ENCODE results near the gene TYW5. TPM values are rescaled to one million over a fixed set of nuclear protein-coding genes. Genes with fewer than 3 reads are reported as not detected.
"Not testable (repeated sequence)": the region's sequence is repeated elsewhere in the genome, so short reads cannot be mapped to it uniquely, and the experiment has no call there.

TYW5 gene
- total and polyA plus RNA-seq, 2 of the 13 experiments (the other 11 are each of a cell fraction or from before 2014, with no cell fraction given) = 8.3 to 14.6 TPM

GRCh38 chr2:199912553-199913114, 42.7 kb downstream of the TYW5 start:
- H3K27ac ChIP-seq (ENCODE audit: extremely low read length, insufficient read depth, low read length) = peak overlapping the region; percentile 95
- peak overlapping the region; percentile 71 for H3K4me2 ChIP-seq (ENCODE audit: low read depth, low read length)
- 44% methylated on average over 12 of the region's 12 CpGs for WGBS (ENCODE audit: low lambda C conversion rate)
- peaks cover 30% of the 10 kb centered on the region for H3K4me1 ChIP-seq (ENCODE audit: insufficient read depth, low read length)
- DNase-seq (ENCODE audit: low spot score); POLR2A ChIA-PET; H2AFZ ChIP-seq (ENCODE audit: low read length); ATAC-seq; intact Hi-C loops (cut with micrococcal nuclease; ENCODE audit: unreplicated experiment); FAIRE-seq; CTCF ChIA-PET (ENCODE audit: low intra/inter-chr PET ratio, low total read pairs); BruUV-seq (replicated peaks); H3K27me3 ChIP-seq (ENCODE audit: control insufficient read depth in 1 of 2, insufficient read depth in 2 of 2, low read length in 2 of 2); in situ Hi-C loops (cut with HindIII; ENCODE audit: extremely low pct_ligation_motif_present, low pct_unique_long_range_greater_than_20kb): not testable (repeated sequence)
- peaks cover 54% of the 10 kb centered on the region for H3K79me2 ChIP-seq (ENCODE audit: insufficient read depth, low read length)
- peaks cover 8 to 23% of the 10 kb centered on the region in 2 experiments; a peak in 3 of 5 replicates for H3K36me3 ChIP-seq (replicated peaks in 1 of 2; ENCODE audit: control insufficient read depth in 1 of 2, insufficient read depth in 2 of 2, low read length in 2 of 2)
- peak overlapping the region; percentile 74 to 99 (median 82) for H3K4me3 ChIP-seq (replicated peaks in 1 of 3; ENCODE audit: insufficient read depth in 1 of 3, low read depth in 2 of 3, low read length in 3 of 3)
- 0 out of 2 replicates have a peak, but pooled peaks cover 13% of the 10 kb centered on the region for H4K20me1 ChIP-seq (ENCODE audit: insufficient read depth, low read length)
- peak overlapping the region; percentile 97 for H3K9ac ChIP-seq (ENCODE audit: insufficient read depth, low read depth, low read length)
- H3K9me3 ChIP-seq (ENCODE audit: low read length) = peaks cover 10% of the 10 kb centered on the region
- TF ChIP-seq HDAC1 (CRISPR knock-in tag; IDR thresholded peaks at IDR 0.05) = 0 out of 2 replicates have a peak, but pooled peaks have one; percentile 15
- peak; percentile 95 for TF ChIP-seq ZNF121 (CRISPR knock-in tag; IDR thresholded peaks at IDR 0.05)
- 0 out of 2 replicates have a peak, but pooled peaks have one; percentile 33 for TF ChIP-seq ADNP (CRISPR knock-in tag; IDR thresholded peaks at IDR 0.05)
- peak; percentile 35; the same call in 1 of the 2 replicates for TF ChIP-seq HDAC2 (CRISPR knock-in tag; IDR thresholded peaks at IDR 0.05)
- TF ChIP-seq ZNF33A (CRISPR knock-in tag; IDR thresholded peaks at IDR 0.05; ENCODE audit: borderline replicate concordance) = 0 out of 2 replicates have a peak, but pooled peaks have one; percentile 17
- TF ChIP-seq, protein P1, sequence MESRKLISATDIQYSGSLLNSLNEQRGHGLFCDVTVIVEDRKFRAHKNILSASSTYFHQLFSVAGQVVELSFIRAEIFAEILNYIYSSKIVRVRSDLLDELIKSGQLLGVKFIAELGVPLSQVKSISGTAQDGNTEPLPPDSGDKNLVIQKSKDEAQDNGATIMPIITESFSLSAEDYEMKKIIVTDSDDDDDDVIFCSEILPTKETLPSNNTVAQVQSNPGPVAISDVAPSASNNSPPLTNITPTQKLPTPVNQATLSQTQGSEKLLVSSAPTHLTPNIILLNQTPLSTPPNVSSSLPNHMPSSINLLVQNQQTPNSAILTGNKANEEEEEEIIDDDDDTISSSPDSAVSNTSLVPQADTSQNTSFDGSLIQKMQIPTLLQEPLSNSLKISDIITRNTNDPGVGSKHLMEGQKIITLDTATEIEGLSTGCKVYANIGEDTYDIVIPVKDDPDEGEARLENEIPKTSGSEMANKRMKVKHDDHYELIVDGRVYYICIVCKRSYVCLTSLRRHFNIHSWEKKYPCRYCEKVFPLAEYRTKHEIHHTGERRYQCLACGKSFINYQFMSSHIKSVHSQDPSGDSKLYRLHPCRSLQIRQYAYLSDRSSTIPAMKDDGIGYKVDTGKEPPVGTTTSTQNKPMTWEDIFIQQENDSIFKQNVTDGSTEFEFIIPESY (CRISPR knock-in tag; IDR thresholded peaks at IDR 0.05) = peak; percentile 36; the same call in 1 of the 2 replicates
- TF ChIP-seq ZMYM3 (CRISPR knock-in tag; IDR thresholded peaks at IDR 0.05) = peak; percentile 80
- peak; percentile 76 for TF ChIP-seq ZBTB38 (CRISPR knock-in tag; IDR thresholded peaks at IDR 0.05)
- TF ChIP-seq, protein P2, sequence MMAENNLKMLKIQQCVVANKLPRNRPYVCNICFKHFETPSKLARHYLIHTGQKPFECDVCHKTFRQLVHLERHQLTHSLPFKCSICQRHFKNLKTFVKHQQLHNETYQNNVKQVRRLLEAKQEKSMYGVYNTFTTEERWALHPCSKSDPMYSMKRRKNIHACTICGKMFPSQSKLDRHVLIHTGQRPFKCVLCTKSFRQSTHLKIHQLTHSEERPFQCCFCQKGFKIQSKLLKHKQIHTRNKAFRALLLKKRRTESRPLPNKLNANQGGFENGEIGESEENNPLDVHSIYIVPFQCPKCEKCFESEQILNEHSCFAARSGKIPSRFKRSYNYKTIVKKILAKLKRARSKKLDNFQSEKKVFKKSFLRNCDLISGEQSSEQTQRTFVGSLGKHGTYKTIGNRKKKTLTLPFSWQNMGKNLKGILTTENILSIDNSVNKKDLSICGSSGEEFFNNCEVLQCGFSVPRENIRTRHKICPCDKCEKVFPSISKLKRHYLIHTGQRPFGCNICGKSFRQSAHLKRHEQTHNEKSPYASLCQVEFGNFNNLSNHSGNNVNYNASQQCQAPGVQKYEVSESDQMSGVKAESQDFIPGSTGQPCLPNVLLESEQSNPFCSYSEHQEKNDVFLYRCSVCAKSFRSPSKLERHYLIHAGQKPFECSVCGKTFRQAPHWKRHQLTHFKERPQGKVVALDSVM (CRISPR knock-in tag; IDR thresholded peaks at IDR 0.05) = peak; percentile 80
